Ammon's horn (tissue), 1 donor: ENCODE measurements around the gene ALG9.
A peak's percentile ranks its signal among the peaks of the same experiment; 100 is the strongest.

Experiments
- DNase-seq: peaks from one replicate; pipeline ENCODE4 v3.0.0-alpha.2; 2016; ENCODE audit warnings: low spot score

Gene ALG9

GRCh38 chr11:111879637-111879960, 8.2 kb upstream of the ALG9 start:
- DNase-seq: no peak

- peak; percentile 98 for DNase-seq
These were observed 7.7 kb upstream of the ALG9 start, which contains the start of the genes CFAP68 and FDXACB1 for GRCh38 chr11:111878849-111879636. Gene CFAP68, plus strand, starts transcription at chr11:111879541. Its CDS starts 20 bp downstream, at chr11:111879561. Gene FDXACB1, minus strand, starts transcription at chr11:111879165. Its CDS starts 33 bp downstream, at chr11:111879132.

GRCh38 chr11:111878385-111878848, 7.0 kb upstream of the ALG9 start:
- DNase-seq: no peak

- no peak for DNase-seq
These were observed 346 bp upstream of the ALG9 start for GRCh38 chr11:111871693-111872161.

GRCh38 chr11:111870522-111870885, 877 bp downstream of the ALG9 start:
- DNase-seq: no peak

GRCh38 chr11:111870113-111870512, 1.3 kb downstream of the ALG9 start:
- no peak for DNase-seq

- DNase-seq: no peak
These were observed 11.1 kb downstream of the ALG9 start for GRCh38 chr11:111860257-111860656.

- DNase-seq: no peak
These were observed 15.9 kb downstream of the ALG9 start for GRCh38 chr11:111855506-111855905.

- DNase-seq: no peak
These were observed 19.3 kb downstream of the ALG9 start for GRCh38 chr11:111852103-111852502.

GRCh38 chr11:111851636-111852035, 19.7 kb downstream of the ALG9 start:
- DNase-seq: peak; percentile 21

GRCh38 chr11:111851067-111851466, 20.3 kb downstream of the ALG9 start:
- DNase-seq: no peak

- DNase-seq: no peak
These were observed 21.8 kb downstream of the ALG9 start for GRCh38 chr11:111849631-111850030.

GRCh38 chr11:111846636-111847035, 24.7 kb downstream of the ALG9 start:
- no peak for DNase-seq

GRCh38 chr11:111846063-111846462, 25.3 kb downstream of the ALG9 start:
- DNase-seq: no peak

- DNase-seq: no peak
These were observed 25.9 kb downstream of the ALG9 start for GRCh38 chr11:111845276-111846028.

GRCh38 chr11:111843661-111844060, 27.7 kb downstream of the ALG9 start:
- no peak for DNase-seq

GRCh38 chr11:111841370-111842053, 29.9 kb downstream of the ALG9 start:
- DNase-seq: peak; percentile 95

- no peak for DNase-seq
These were observed 31.2 kb downstream of the ALG9 start for GRCh38 chr11:111840143-111840542.

GRCh38 chr11:111838054-111838453, 33.3 kb downstream of the ALG9 start:
- DNase-seq: no peak

- DNase-seq: no peak
These were observed 34.0 kb downstream of the ALG9 start for GRCh38 chr11:111837366-111837891.

- no peak for DNase-seq
These were observed 34.7 kb downstream of the ALG9 start for GRCh38 chr11:111836721-111837120.

- no peak for DNase-seq
These were observed 35.2 kb downstream of the ALG9 start for GRCh38 chr11:111836162-111836561.
